ENCODE results near the gene EEF2. TPM values are rescaled to one million over a fixed set of nuclear protein-coding genes. Genes with fewer than 3 reads are reported as not detected.

Gene EEF2
- total RNA-seq, 1 experiment from 2014 or later = 3,615 TPM

DNA sequence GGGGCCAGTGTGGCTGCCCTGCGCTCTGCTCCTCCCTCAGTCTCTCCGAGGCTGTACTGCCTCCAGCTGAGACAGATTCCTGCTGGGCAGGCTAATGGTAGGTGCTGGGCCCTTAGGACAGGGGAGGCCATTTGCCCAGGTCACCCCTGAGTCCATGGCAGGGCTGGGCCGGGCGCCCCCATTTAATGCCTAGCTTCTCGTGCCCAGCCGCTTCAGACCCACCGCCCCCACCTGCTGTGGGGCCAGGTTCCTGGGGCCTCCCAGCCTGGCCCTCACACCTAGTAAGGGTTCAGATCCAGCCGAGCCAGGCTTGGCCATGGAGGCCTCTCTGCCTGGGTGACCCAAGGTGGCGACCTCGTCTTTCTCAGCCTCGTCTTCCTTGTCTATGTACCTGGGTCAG is 40.1 kb upstream of the EEF2 start:
- H4K20me1 ChIP-seq (ENCODE audit: control insufficient read depth, insufficient read depth, insufficient read length) = no peaks in the 10 kb centered on the region
- no peak for DNase-seq
- no peak overlapping the region for H2BK12ac ChIP-seq (ENCODE audit: insufficient read length, low read depth, low read length)
- no peak overlapping the region for H2BK15ac ChIP-seq (ENCODE audit: low read depth, low read length)
- H3K4me1 Mint-ChIP-seq = no peaks in the 10 kb centered on the region
- no peak overlapping the region for H3K18ac ChIP-seq (ENCODE audit: insufficient read length, low read depth, low read length)
- peaks cover 4% of the 10 kb centered on the region; the same call in 1 of the 2 replicates for H3K79me2 ChIP-seq (ENCODE audit: insufficient read depth, low read length)
- no peak overlapping the region for H3K56ac ChIP-seq (ENCODE audit: insufficient read length, low read depth, low read length)
- no peak overlapping the region for H2BK20ac ChIP-seq (ENCODE audit: low read depth, low read length, poor library complexity, severe bottlenecking)
- H4K91ac ChIP-seq (ENCODE audit: insufficient read length, low read depth, low read length) = no peak overlapping the region
- no peaks in the 10 kb centered on the region for H3K23me2 ChIP-seq (ENCODE audit: insufficient read length, low read depth, low read length, poor library complexity, severe bottlenecking)
- TF ChIP-seq, protein P1, sequence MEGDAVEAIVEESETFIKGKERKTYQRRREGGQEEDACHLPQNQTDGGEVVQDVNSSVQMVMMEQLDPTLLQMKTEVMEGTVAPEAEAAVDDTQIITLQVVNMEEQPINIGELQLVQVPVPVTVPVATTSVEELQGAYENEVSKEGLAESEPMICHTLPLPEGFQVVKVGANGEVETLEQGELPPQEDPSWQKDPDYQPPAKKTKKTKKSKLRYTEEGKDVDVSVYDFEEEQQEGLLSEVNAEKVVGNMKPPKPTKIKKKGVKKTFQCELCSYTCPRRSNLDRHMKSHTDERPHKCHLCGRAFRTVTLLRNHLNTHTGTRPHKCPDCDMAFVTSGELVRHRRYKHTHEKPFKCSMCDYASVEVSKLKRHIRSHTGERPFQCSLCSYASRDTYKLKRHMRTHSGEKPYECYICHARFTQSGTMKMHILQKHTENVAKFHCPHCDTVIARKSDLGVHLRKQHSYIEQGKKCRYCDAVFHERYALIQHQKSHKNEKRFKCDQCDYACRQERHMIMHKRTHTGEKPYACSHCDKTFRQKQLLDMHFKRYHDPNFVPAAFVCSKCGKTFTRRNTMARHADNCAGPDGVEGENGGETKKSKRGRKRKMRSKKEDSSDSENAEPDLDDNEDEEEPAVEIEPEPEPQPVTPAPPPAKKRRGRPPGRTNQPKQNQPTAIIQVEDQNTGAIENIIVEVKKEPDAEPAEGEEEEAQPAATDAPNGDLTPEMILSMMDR (conservative IDR thresholded peaks at IDR 0.05) = no peak
- H3K27ac ChIP-seq (ENCODE audit: insufficient read length, low read depth, low read length) = no peak overlapping the region
- H3K4me2 ChIP-seq (ENCODE audit: insufficient read depth, insufficient read length, low read length) = no peak overlapping the region
- no peak overlapping the region for H2BK5ac ChIP-seq (ENCODE audit: insufficient read length, low read length)
- no peak overlapping the region for H3K9ac ChIP-seq (ENCODE audit: extremely low read depth, insufficient read length, low read length)
- no peaks in the 10 kb centered on the region for H3K9me3 ChIP-seq (ENCODE audit: control insufficient read depth, low read depth, low read length)
- no peak overlapping the region for H2BK120ac ChIP-seq (ENCODE audit: low read depth, low read length, poor library complexity, severe bottlenecking)
- H4K5ac ChIP-seq (ENCODE audit: insufficient read length, low read depth, low read length) = no peak overlapping the region
- H2AFZ ChIP-seq (ENCODE audit: low read length) = no peak overlapping the region
- H3K4me3 Mint-ChIP-seq = no peak overlapping the region
- no peak overlapping the region for H4K8ac ChIP-seq (replicated peaks; ENCODE audit: insufficient read length, low read depth, low read length)
- no peak overlapping the region for H3K4ac ChIP-seq (ENCODE audit: low read depth, low read length)
- H3K27me3 ChIP-seq (ENCODE audit: insufficient read depth, low read length) = no peaks in the 10 kb centered on the region
- no peak overlapping the region for H3K23ac ChIP-seq (ENCODE audit: insufficient read length, low read depth, low read length)
- WGBS (ENCODE audit: extremely low coverage, insufficient read length, low lambda C conversion rate) = no CpG with 5 or more reads among the region's 11 CpGs
- H3K79me1 ChIP-seq (ENCODE audit: insufficient read depth, low read depth, low read length, poor library complexity, severe bottlenecking) = no peaks in the 10 kb centered on the region
- H3K36me3 Mint-ChIP-seq (ENCODE audit: insufficient read depth in 1 of 3, low read depth in 3 of 3) = peaks cover 11 to 58% (median 45%) of the 10 kb centered on the region in 3 experiments
- no peak overlapping the region; the same call in 1 of the 2 replicates for H3K14ac ChIP-seq (ENCODE audit: insufficient read depth, low read length)
- no peak overlapping the region for H3K27ac Mint-ChIP-seq
- no peaks in the 10 kb centered on the region for H3K4me1 ChIP-seq (ENCODE audit: insufficient read depth, low read length)
- no peaks in the 10 kb centered on the region; a peak in 1 of 5 replicates for H3K9me3 Mint-ChIP-seq
- H3T11ph ChIP-seq (ENCODE audit: low read length) = no peak overlapping the region
- no peaks in the 10 kb centered on the region for H3K27me3 Mint-ChIP-seq (ENCODE audit: low read depth)
- no peak overlapping the region for H2AK5ac ChIP-seq (ENCODE audit: insufficient read length, low read length)

All from H9 (cell line).